Dermis blood vessel endothelial cell (primary cell): ENCODE data around the gene PNPLA1. TPM values are rescaled to one million over a fixed set of nuclear protein-coding genes. Genes with fewer than 3 reads are reported as not detected.
A peak's percentile ranks its signal among the peaks of the same experiment; 100 is the strongest.
"Not testable (repeated sequence)": the region's sequence is repeated elsewhere in the genome, so short reads cannot be mapped to it uniquely, and the experiment has no call there.

Source experiments
- DNase-seq: peaks from one replicate; pipeline ENCODE4 v3.0.0; 2010
- total RNA-seq: library from RNA; depleted of rRNA; stranded (reverse); fragments of >200 nt; gene quantifications from 2 replicates; pipeline ENCODE4 v1.2.3, GENCODE V29; 2014

Gene PNPLA1
- total RNA-seq, 1 donor from 2014 or later: not detected

DNA sequence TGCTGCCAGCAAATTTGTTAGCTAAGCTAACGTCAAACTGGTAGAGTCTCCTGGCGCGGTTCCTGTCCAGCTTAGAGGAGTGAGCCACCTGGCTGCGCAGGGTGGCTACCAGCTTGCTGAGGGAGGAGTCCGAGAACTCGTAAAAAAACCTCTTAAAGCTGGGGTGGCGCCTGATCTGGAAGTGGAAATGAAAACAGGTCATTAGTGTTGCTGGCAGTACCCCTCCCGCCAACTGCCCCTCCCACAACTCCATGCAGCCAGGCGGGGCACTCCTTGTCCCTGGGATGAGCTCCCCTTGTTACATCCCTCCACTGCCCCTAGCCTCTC lies 49.5 kb downstream of the PNPLA1 start:
- DNase-seq: no peak

DNA sequence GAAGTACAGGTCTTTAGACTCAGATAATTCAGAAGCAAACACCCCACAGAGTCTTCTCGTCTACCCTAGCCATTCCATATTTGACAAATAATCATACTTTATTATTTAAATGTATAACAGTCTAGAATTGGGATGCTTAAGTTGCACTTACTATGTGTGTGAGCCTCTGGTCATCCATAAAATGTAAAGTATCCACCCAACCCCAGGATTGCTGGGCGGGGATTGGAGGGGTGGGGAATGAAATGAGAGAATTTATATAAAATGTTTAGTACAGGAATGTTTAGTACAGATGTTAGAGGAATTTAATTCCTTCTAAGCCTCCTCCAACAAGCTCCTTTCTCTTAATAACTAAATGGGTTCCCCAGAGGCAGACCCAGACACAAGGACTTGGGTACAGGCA lies 50.0 kb downstream of the PNPLA1 start:
- DNase-seq: no peak

DNA sequence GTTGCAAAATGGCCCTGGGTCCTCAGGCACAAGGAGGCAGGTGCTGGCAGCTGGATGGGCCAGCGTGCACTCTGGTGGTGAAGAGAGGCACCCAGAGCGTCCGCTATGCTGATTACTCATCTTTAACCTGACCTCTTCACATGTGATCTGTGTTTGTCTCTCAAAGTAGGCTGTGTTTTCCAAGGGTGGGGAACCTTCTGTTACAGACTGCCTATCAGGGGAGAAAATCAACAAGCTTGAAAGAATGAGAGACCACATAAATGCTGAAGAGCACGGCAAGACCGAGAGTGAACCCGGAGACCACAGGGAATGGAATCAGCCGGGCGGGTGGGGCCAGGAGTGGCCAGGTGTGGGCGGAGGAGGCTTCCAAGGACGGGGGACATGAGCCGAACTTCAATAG lies 50.6 kb downstream of the PNPLA1 start:
- DNase-seq: no peak

DNA sequence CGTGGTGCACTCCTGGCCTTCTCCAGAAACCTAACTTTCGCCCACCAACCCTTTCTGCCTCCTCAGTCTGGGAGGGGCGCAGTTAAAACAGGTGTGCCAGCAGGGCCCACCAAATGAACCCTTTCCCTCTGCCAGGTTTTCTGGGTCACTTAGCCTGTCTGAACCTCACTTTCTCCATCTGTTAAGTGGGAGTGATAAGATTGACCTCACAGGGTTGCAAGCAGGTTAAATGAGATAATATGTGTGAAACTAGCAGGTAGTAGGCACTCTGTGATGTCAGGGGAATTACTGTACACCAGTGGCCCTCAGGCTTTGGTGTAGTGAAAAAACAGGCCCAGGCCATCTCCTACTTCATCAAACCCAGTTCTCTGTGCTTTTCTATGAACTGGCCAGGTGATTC lies 52.7 kb downstream of the PNPLA1 start:
- DNase-seq: no peak

DNA sequence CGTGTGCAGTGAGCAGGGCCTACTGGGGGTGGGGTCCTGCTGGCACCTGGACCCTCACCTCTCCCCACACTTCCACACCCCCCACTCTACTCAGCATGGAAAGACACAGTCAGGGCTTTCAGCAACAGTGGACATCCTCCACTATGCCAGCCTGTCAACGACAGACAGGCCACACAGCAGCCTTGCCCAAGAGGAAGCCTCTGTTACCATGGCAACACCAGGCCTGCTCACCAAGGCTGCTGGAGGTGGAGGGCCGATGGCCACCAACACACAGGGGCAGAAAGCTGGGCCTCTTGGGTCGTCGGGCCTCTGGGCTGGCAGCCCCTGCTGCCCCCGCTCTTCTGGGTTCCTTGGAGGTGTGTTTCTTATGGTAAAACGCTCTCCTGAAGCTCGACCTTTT lies 53.2 kb downstream of the PNPLA1 start:
- peak; percentile 21 for DNase-seq

DNA sequence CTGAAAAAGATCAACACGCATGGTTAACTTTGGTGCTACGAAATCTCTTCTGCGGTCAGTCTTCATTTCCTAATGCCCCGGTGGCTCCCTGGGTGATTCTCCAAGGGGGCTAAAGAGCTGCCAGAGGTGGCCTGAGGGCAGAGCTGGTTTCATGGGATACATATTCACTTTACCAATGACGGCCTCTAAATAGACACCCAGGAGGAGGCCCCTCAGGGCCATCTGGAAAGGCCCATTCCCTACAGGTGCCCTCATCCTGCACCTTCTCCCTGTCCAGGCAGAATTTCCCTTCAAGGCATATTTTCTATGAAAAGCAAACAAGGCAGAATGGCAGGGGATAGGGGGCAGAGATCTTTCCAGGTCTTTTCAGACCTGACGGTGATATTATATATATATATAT lies 54.3 kb downstream of the PNPLA1 start:
- DNase-seq: no peak

DNA sequence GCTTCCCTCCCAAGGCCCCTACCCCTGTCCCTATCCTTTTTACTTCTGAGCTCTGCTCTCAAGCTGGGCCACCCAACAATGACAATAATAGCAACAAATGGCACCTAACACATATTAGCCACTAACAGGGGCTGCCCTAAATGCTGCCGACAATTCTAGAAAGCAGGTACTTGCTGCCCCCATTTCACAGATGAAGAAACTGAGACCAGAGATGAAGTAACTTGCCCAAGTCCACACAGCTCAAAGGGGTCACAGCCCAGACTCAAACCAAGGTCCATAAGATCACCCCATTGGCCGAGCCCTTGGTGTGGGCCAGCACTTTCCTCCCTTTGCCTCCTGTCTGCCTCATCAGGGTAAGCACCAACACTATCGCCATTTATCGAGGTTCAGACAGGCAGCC lies 54.9 kb downstream of the PNPLA1 start:
- no peak for DNase-seq

DNA sequence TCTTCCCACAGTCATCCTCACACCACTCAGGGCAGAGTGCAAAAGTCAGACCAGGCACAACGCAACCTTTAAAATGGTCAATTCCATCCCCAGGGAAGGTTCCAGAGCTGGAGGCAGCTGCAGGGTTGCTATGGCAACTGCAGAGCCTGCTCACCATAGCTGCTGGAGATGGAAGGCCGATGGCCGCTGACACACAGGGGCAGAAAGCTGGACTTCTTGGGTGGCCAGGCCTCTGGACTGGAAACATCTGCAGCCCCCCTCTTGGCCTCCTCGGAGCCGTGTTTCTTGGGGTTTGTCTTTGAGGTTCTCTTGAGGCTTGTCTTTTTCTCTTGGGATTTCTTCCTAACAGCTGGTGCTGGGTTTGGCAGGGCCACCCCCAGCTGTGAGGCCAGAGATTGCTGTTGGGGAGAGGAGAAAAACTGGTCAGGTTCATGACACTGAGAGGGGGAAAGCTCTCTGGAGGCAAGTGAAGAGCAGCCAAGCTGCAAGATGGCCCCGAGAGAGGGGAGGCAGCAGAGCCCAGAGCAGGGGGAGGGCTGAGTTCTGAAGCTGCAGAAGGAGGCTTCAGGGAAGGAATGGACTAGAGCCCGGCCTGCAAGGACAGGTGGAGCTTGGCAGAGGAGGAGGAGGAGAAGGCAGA lies 56.6 kb downstream of the PNPLA1 start:
- no peak for DNase-seq

DNA sequence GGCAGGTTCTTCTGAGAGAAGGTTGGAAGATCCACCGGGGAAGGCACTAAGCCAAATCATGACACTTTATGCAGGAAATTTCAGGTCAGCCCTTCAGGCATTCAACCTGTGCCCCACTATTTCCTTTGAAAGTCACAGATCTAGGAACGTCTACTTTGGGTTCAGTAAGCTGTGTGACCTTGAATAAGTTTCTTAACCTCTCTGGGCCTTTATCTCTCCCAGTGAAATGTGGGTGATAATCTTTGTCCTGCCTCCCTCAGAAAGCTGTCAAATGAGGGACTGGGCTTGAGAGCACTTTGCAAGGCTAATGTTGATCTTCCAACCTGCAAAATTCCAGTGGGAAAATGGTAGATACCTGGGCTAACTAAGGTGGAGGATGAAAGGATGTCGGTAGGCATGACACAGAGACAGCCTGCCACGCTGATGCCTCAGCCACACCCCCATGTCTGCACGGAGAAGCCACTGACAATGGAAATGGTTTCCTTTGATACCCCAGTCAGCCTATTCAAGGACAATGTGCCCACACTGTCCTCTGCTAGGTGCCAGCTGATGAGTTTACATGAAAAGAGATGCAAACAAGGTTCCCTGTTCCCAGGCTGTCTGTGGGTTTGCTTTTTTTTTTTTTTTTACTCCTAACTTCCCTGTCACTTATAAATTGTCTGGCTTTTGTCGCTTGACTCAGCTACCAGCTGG lies 57.5 kb downstream of the PNPLA1 start:
- no peak for DNase-seq

DNA sequence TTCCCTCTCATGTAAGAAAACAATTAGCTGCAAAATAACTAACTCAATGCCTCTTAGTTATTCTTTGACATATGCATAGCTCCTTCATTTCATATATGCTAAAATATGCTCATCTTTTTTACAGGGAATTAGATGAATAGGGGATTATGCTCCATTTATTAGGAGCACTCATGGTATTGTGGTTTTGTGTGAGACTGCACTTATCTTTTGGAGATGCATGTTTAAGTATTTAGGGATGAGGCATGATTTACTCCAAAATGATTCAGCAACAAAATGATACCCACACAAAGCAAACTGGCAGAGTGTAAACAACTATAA lies 58.0 kb downstream of the PNPLA1 start:
- no peak for DNase-seq

DNA sequence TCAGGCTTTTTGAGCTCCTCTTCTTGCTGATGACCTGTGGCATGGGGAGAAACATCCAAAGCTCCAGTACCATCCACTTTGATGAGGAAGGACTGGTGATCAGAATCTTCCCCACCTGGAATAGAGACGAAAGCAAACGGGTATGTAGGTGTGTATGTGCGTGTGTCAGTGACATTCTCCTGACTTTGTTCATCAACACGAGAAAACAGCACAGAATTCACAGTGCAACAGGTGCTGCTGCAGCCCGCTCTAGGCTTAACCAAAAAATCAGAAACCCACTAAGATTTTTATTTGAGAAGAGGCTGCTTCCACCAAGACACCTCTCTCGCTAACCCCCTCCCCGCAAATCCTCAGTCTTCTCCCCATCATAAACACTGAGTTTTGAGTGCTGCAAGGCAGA lies 58.7 kb downstream of the PNPLA1 start:
- DNase-seq: no peak

DNA sequence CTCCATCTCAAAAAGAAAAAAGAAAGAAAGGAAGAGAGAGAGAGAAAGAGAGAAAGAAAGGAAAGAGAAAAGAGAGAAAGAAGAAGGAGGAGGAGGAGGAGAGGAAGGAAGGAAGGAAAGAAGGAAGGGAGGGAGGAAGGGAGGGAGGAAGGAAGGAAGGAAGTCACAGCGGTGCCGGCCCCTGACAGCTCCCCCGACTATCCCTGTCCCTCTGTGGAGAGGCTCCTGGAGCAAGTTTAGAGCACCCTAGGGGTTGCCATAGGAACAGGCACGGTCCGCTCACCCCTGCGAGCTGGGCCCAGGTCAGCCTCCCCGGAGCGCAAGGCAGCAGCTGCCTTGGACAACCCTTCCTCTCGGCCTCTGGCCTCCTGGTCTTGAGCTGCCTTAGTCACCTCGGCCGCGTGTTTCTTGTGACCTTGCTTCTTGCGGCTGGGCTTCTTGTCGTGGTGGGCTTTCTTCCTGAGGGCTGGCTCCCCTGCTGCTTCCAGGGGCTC lies 60.0 kb downstream of the PNPLA1 start:
- no peak for DNase-seq

DNA sequence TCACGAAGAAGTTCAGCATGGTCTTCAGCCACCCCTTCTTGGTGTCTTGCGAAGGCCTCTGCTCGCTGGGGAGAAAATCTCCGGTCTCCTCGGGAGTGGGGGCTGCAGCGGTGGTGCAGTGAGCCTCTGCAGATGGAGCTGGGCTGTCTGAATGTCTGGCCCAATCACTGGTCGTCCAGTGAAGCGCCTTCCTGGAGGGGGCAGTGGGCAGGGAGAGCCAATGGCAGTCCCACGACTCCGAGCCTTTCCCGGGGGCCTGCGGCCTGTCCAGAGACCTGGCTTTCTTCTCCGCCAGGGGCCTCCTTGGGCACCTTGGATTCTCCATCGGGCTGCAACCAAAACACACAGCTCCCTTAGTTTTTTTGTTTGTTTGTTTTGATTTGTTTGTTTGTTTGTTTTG lies 60.5 kb downstream of the PNPLA1 start:
- no peak for DNase-seq

DNA sequence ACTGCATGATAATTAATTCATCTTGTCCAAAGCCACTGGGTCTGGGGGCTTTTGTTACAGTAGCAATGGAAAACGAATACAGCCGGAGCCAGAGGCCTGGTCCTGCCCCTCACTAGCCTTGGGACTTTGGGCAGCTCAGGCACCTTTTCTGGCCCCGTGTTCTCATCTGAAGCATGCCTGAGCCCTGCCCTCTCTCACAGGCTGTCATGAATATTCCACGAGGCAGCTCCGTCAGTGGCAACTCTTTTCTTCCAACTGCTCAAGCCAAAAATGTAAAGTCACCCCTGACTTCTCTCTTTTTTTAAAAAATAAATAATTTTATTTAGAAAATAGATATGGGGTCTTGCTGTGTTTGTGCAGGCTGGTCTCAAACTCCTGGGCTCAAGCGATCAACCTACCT lies 61.5 kb downstream of the PNPLA1 start:
- no peak for DNase-seq

DNA sequence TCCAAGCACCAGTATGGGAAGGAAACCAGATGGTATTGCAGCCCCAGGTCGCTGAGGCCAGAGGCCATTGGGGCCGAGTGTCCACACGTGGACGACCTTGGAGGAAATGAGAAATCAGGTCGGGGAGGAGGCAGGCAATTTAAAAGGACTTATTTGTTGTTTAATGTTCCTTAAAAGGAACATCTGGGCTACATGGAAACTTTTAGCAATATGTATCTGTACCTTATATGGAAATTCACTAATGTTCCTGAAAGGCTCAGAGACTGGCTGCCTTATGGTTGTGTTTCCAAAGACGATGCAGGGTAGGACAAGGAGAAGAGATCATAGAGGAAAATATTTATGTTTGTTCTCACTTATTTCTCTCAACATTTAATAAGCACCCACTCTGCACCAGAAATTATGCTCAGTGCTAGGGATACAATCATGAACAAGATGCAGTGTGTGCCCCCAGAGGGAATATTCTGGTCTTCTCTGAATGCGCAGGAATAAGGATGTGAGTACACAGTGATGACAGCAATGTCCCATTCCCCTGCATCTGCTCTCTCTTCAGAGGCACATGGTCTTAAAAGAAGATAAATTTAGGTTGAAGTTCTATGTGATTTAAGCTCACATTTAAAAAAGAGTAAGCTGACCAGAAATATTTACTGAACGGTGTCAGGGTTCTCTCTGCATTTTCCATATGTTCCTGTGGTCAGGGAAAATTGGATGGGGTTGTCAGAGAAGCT lies 63.5 kb downstream of the PNPLA1 start:
- no peak for DNase-seq

DNA sequence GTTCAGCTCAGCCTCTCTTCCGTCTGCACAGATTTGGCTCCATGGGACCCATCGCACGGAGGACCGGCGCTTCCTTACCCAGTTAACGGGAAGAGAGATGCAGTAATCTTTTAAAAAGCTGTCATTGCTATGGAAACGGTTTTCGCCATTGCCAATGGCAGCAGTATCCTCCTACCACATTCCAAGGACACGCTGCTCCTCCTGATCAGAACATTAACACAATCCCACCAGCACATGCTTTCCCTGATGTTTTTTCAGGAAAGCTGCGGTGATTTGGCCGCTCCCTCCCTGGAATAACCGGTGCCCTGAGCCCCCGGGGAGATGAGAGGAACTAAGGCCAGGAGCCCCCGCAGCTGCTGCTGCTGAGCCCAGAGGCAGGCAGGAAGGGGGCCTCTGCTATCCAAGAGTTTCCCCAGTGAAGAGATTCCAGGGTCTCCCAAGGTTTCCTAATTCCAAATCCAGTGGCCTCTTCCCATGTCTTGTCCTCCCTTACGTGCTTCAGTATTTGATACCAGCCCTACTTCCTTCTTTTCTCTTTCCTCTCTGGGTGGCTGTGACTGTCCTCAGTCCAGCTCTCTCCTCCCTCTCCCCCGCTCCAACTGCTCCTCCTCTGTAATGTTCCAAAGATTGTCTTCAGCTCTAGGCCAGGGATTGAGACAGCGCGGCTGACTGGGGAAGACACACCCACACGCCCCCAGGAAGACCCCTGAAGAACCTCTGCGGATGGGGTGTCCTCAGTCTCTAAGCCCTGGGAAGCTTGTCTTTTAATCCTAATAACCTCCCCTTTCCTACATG lies 64.3 kb downstream of the PNPLA1 start:
- DNase-seq: no peak

DNA sequence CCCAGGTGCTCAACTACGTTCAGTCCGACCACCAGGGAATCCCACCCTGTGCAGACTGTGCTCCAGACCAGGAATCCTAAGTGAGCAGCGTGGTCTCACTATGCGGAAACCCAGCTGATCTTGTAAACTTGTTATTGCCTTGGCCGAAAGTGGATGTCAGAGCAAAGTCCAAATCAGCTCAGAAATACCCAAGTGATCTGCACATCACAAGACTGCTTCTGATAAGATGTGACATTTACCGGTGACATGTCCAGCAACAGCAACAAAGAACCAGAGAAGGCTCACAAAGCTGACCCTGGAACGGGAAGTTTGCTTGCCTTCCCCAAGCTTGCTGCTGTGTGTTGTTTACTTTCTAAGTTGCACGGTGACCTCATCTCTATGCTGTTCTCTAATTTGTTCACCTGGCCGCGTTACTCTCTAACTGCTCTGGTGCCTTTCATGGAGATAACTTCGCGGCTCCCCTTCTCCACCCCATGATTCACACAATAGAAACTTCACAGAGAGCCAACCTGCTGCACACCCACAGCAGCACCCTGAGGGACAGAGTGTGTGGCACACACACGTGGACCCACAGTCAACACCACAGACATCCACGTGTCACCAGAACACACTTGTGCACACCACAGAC lies 65.1 kb downstream of the PNPLA1 start:
- no peak for DNase-seq

DNA sequence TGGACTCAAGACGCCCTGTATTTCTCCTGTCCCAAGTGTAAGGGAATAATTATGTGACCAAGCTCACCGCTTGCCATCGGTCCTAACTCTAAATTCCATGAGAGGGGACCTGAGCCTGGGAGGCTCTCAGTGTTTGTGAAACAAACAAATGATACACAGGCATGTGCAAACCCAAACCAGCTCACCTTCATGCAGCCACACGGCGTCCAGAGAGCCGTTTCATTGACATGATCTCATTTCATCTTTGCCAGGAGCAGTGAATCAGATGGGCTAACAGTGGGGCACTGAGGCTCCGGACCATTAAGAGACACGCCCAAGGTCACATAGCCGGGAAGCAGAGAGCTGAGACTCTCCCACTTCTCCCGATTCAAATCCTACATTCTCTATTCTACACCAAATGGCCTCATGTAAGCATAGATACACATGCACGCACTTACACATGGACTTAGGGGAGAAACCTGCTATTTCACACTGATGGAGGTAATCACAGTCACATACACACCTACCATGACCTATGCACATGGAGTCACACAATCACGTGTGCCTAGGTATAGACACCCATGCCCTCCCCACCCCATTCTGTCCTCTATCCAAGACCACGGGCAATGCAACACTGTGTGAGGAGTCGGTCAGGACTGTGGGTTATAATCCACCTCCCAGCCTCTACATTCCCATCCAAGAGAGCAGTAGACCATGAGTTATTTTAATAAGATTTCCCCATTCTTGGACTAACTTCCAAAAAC lies 65.8 kb downstream of the PNPLA1 start:
- no peak for DNase-seq

DNA sequence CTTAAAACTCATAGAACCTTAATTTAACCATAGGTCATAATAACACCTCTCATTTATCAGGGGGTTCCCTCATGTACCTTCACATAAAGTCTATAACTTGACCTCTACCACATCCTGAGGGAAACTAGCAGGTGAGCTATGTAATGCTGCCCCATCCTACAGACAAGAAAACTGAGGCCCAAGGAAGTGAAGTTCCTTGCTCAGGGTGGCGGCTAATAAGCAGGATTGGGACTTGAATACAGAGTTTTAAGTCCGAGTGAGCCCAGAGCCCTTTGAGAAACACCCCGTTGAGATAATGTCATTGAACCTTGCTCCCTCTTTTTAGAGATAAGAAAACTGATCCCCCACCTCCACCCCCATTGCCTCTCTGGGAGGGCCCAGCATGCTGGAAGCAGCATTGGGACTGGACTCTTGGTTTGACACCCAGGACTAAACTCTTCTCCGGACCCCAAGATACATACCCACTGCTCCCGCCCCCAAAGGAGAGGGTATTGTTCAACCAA lies 66.4 kb downstream of the PNPLA1 start:
- no peak for DNase-seq

DNA sequence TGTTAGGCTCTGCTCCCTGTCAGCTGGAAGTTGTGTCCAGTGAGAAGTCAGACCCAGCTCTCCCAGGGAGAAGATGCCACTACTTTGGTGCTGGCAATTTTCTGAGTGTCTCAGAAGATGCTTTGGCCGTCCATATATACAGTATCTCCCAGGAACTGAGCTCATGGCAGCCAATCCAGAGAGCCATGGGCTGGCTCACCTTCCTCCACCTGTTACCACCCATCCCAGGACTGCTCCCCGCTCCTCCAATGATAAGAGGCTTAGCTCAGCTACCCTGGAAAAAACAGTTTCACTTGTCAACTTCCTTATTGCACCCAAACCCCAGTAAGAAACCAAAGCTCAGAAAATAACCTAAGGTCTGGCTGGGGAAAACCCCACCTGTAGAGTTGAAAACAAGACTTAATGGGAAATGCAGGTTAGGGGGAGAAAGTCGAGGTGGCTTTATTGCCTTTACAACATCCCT lies 67.0 kb downstream of the PNPLA1 start, which contains the start of gene BNIP5:
TSS of gene BNIP5 (minus strand) at position 110 of the 463 bp plus-strand sequence. CDS start 6,198 bp downstream, outside the sequence.
- no peak for DNase-seq

DNA sequence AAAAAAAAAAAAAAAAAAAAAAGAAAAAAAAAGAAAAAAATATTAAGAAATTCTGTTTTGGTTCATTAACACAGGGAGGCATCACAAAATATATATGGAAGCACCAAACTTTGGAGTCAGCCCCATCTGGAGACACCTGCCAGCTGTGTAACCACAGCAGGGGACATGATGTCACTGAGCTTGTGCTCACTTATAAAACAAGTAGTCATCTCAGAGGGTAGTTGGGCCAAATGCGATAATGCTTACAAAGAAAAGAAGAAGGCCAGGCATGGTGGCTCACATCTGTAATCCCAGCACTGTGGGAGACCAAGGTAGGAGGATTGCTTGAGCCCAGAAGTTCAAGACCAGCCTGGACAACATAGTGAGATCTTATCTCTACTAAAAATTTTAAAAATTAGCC lies 68.0 kb downstream of the PNPLA1 start:
- DNase-seq: no peak

DNA sequence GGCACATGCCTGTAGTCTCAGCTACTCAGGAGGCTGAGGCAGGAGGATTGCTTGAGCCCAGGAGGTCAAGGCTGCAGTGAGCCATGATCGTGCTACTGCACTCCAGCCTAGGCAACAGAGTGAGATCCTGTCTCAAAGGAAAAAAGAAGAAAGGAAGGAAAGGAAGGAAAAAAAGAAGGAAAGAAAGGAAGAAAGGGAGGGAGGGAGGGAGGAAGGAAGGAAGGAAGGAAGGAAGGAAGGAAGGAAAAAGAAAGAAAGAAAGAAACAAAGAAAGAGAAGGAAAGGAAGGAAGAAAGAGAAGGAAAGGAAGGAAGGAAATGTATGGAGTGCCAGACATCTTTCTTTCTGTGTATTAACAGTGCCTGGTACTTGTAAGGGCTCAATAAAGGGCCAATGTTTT lies 68.4 kb downstream of the PNPLA1 start:
- not testable (repeated sequence) for DNase-seq
